Midbrain (tissue), 1 donor: ENCODE measurements around the gene KCNH2.

Source experiments
- DNase-seq: peaks from one replicate; lab custom pipeline; 2025; lab: John Stamatoyannopoulos, UW

The KCNH2 gene

GRCh38 chr7:150947761-150948651, 30.1 kb downstream of the KCNH2 start:
- DNase-seq: no peak

DNA sequence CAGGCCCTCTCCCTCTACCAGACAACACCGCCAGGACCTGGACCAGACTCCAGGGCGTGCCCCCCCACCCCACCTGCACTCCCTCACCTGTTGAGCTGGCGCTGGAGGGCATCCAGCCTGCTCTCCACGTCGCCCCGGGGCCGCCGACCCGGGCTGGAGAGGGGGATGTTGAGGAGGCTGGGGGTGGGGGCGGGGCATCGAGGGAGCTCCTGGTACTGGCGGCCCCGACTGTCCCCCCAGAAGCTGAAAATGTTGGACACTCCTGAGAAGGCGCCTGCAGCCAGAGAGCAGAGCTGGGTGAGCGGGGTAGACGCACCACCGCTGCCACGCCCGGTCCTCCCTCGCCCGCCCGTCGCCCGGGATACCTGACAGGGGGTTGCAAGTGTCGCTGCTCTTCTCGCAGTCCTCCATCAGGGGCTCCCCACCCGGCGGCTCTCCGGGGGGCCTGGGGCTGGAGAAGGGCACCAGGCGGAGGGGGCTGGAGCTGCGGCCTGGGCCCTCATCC, 30.8 kb downstream of the KCNH2 start:
- no peak for DNase-seq

DNA sequence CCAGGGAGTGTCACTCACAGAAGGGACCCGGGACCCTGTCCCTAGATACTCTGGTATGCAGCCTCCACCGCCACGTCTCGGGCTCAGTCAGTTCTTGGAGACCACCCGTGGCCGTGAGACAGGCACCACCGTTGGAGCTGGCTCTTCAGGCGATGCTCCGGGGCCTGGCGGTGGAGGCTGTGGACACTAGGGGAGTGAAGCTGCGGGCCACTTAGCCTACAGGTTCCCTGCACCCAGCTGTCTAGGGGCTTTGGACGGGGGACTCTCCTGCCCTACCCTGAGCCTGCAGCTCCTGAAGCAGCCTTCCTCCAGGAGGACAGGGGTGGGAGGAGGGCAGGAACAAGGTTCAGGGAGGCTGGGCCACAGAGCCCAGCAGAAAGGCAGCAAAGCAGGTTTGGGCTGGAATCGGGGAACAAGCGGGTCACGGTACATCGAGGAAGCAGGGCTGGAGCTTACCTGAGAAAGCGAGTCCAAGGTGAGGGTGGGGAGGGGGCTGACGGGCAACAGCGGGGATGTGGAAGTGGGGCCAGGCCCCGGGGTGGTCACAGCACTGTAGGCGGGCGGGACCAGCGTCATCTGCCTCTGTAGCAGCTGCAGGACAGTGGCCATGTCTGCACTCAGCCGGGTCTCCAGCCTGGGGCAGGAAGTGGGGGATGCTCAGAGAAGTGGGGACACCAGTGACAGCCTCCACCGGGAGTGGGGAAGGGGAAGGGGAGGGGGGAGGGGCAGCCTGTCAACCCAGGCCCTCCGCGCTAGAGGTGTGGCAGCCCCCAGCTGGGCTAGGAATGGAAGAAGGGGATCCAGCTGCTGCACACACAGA, 31.5 kb downstream of the KCNH2 start:
- DNase-seq: no peak

DNA sequence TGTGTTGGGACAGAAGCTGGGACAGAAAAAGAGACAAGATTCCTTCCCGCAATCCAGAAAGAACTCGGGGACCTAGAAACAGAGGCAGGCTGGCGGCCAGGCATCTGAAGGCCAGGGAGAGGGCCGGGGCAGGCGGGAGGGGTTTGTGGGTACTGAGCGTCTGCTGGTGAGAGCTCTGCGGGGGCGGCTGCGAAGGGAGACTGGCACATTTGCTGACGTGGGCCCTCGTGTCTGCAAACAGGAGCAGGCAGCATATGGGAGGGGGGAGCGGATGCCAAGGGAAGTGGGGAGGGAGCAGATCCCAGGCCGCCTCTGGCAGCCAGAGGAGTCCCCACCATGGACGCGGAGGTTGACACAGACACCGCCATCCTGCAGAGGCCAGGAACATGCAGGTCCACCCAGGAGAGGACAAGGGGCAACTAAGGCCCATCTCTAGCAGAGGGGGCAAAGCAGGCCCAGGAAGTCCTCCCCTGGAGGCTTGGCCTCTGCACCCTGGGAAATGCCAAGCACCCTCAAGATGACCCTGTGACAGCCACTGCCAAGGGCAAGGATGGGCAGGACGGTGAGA, 32.2 kb downstream of the KCNH2 start:
- peak; percentile 62 for DNase-seq

GRCh38 chr7:150945171-150945852, 32.8 kb downstream of the KCNH2 start:
- no peak for DNase-seq

DNA sequence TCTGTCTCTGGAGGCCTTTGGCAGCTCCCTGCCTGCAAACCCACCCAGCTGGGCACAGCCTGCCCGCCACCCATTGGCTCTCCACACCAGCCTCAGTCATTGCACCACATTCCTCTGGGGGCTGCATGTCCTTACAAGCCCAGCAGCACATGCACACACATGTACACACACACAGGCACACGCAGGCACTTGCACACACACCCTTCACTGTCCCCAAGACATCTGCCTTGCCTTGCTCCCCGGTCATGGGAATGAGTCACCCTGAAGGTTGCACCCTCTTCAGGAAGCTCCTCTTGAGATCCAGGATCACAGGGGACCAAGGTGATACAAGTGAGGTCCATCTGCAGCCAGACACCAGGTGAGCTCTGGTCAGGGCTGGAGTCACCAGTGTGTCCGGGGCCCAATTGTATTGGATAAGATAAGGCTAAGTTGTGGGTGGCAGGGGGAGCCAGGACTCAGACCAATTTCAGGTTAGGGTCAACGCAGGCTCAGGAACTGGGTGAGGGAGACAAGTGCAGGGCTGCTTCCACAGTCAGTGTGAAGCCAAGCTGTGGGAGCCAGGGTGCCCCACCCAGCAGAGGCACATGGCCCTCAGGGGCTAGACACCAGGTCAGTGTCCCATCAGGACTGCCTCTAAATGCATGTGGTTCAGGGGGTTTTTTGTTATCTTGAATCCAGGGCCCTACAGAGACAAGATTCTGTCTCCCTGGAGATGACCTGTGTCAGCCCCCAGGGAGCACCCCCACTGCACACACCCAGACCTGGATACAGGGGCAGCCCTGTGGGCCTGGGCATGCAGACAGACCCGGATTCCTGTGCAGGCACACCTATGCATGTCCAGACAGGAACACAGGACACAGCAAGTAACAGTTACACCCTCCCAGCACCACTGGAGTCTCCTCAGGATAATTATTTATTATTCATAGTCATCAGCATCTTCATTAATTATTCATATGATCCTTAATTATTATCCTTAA, 33.8 kb downstream of the KCNH2 start:
- DNase-seq: no peak

GRCh38 chr7:150943453-150943814, 34.7 kb downstream of the KCNH2 start:
- no peak for DNase-seq

DNA sequence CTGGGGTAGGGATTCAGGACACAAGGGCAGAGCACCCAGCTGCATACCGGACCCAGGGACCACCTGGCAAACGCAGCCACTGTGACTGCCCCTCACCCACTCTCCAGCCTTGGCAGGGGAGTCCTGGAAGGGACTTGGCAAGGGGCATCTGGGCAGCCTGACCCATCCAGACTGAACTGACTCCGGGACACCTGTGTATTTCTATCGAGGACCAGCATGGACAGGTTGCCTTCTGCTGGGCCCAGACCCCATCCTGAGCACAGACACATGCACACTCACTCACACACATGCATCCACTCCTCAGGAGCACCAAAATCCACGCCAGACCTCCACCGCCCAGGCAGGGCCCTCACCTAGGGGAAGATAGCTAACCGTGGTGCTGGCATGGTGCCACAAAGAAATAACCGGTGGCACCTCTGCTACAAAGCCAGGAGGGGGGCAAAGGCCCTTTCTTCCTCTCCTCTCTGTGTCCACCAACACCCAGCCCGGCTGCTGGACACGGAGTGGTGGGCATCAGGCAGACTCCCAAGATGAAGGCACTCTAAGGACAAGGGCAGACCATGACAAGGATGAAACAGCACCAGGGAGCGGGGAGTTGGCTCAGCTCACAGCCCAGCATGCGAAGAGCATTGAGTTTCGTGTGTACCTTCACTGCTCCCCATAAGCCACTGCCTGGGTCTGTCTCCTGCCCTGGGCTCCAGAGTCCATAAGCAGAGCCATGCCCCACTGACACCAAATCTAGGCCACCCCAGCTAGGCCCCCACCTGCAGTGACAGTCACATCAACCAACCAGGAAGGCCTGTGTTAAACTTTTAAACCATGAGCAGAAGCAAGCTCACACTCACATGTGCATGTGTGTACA, 35.3 kb downstream of the KCNH2 start:
- no peak for DNase-seq

DNA sequence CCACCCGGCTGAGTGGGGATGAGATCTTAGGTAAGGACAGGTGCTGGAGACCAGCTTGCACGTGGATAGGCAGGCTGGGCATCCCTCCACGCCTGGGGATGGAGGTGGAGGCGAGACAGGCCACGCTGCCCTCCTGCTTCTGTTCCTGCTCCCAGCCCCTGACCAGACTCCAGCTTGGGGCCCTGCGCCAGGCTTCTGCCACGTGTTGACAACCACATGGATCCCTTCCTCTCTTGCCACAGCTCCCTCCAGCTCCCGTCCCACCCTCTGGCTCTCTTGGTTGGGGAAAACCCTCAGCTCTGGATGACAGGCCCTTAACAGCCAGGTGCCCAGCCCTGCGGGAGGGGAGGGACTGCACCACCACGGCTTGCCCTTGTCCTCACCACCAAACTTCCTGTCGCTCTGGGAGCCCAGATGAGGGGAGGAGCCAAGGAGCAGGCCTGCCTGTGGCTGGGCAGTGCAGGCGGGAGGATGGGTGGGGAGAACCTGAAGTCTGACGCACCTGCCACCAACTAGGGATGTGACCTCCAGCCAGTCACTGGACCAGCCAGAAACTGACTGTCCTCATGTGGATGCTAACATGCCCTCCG, 36.0 kb downstream of the KCNH2 start:
- no peak for DNase-seq

DNA sequence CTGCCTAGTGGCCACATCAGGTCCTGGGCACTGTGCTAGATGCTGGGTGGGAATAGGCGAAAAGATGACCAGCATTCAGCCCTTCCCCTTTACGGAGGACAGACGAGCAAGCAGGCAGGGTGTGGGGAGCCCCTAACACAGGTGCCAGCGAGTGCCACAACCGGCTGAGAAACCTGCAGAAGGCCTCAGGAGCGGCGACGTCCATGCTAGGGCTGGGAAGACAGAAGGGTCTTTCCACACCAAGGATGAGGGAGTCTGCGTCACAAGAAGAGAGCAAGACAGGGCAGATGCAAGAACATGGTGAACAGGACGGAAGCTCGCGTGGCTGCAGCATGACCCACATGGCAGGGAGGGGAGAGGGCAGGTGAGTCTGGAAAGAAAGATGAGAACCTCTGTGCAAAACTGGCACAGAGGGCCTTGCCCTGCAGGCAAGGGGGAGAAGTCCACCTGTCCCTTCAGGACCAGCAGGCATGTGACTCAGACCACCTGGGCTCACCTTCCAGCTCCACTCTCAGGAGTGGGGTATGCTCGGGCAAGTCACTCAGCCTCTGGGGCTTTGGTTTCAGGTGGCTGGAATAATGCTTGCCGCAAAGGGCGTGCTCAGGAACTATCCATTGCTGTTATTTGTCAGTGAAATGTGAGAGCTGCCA, 36.6 kb downstream of the KCNH2 start:
- no peak for DNase-seq

- no peak for DNase-seq
Measured at GRCh38 chr7:150940431-150941102, 37.6 kb downstream of the KCNH2 start.

- no peak for DNase-seq
Measured at GRCh38 chr7:150939466-150939865, 38.7 kb downstream of the KCNH2 start.

GRCh38 chr7:150939052-150939451, 39.1 kb downstream of the KCNH2 start:
- no peak for DNase-seq

GRCh38 chr7:150938566-150938965, 39.6 kb downstream of the KCNH2 start:
- DNase-seq: no peak

DNA sequence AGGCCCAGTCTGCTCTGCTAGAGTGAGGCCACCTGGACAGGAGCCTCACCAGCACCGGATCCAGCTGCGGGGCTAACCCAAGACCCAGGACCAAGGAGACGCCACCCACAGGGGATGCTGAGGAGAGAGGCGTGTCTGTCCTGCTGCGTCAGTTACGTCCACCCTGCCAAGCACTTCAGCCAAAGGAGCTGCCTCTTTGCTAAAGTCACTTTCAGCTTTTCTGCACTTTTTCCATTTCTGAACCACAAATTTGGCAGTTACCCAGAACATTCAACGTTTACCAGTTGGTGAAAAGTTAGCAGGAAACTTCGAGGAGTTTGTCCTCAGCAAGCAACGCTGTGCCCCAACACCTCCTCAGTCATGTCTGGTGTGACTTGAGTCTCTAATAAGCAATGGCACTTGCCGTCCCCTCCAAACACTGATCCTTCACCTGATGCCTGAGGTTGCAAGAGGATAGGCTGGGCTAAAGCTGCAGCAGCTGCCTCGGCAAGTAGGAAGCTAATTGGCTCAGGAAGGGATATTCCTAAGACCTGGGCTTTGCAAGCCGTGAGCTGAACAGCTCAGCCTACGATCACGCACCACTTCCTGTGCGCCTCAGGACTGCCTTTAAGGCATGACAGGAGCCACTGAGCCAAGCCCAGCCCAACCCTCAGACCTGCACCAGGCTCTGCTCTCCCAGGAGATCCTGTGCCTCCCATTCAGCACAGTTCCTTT, 40.1 kb downstream of the KCNH2 start:
- no peak for DNase-seq

- no peak for DNase-seq
Measured at GRCh38 chr7:150936018-150936417, 42.1 kb downstream of the KCNH2 start.

GRCh38 chr7:150935149-150935548, 43.0 kb downstream of the KCNH2 start:
- DNase-seq: no peak
